K562 (cell line): ENCODE results near the gene ZNF652. TPM values are rescaled to one million over a fixed set of nuclear protein-coding genes. Genes with fewer than 3 reads are reported as not detected.
A peak's percentile ranks its signal among the peaks of the same experiment; 100 is the strongest.
"Not testable (repeated sequence)": the region's sequence is repeated elsewhere in the genome, so short reads cannot be mapped to it uniquely, and the experiment has no call there.

Experiments used
- ATAC-seq: fragments of 200-7000 bp; cut with Tn5 transposase; 3 replicates; pipeline ENCODE4 v1.9.1; 2020; ENCODE audit warnings: moderate library complexity
- BruUV-seq: library from RNA; stranded (reverse); fragments of 400-500 nt; replicated peaks from 2 replicates; lab custom pipeline; 2021; lab: Mats Ljungman, UMichigan
- CTCF ChIA-PET: fragments of 300-600 bp; formaldehyde crosslinking; extraction: SDS; loops from one replicate; lab custom pipeline; 2021; ENCODE audit warnings: low intra/inter-chr PET ratio; lab: Yijun Ruan, JAX
- POLR2A ChIA-PET: fragments of 300-600, 350-650 bp; sonication (Branson Sonifier 250); formaldehyde crosslinking; extraction: SDS; loops from one replicate; lab custom pipeline; 2021; ENCODE audit warnings: antibody characterized with exemption, inconsistent platforms; lab: Yijun Ruan, JAX
- DNase-seq, 4 experiments: peaks; one replicate each; pipeline versions ENCODE4 v3.0.0 to v3.0.0-alpha.2; 2011 to 2018; ENCODE audit warnings: low spot score in 3 of 4, mixed read lengths in 3 of 4; ENCODE audit errors: extremely low read depth in 1 of 4
- FAIRE-seq: peaks from 2 replicates; lab custom pipeline; 2011; peaks lifted over from hg19 to GRCh38; lab: Jason Lieb, UNC
- H2AFZ ChIP-seq: 2 replicates; pipeline ENCODE4 v1.6.0; 2011; ENCODE audit warnings: low read depth, low read length, control low read depth, inconsistent platforms
- H3K27ac ChIP-seq: fragments of 200-600 bp; 3 replicates; pipeline ENCODE4 v1.8.0; 2011; ENCODE audit warnings: low read depth, mild to moderate bottlenecking, control low read depth, inconsistent platforms, low read length, moderate library complexity, mixed read lengths; ENCODE audit errors: extremely low read depth
- H3K27me3 ChIP-seq, 2 experiments: fragments of 300-600 bp in 1 of 2; 2 replicates in 1 of 2; 3 replicates in 1 of 2; pipeline versions ENCODE4 v1.6.0 to v1.8.0; 2011; ENCODE audit warnings: inconsistent platforms in 2 of 2, low read length in 2 of 2, mild to moderate bottlenecking in 1 of 2, mixed read lengths in 1 of 2, moderate library complexity in 1 of 2; ENCODE audit not compliant: control insufficient read depth in 2 of 2, insufficient read depth in 2 of 2
- H3K36me3 ChIP-seq: fragments of 300-600 bp; 3 replicates; pipeline ENCODE4 v1.8.0; 2011; ENCODE audit warnings: mild to moderate bottlenecking, low read length, inconsistent platforms; ENCODE audit not compliant: control insufficient read depth, insufficient read depth
- H3K4me1 ChIP-seq, 2 experiments: fragments of 200-600 bp in 1 of 2; replicated peaks in 1 of 2; 2 replicates in 1 of 2; 3 replicates in 1 of 2; pipeline versions ENCODE4 v1.5.1 to v1.8.0; 2011; ENCODE audit warnings: inconsistent platforms in 2 of 2, low read length in 2 of 2, mild to moderate bottlenecking in 1 of 2, mixed read lengths in 1 of 2, moderate library complexity in 1 of 2; ENCODE audit not compliant: control insufficient read depth in 2 of 2, insufficient read depth in 2 of 2
- H3K4me2 ChIP-seq: 2 replicates; pipeline ENCODE4 v1.6.1; 2011; ENCODE audit warnings: low read length, control low read depth, inconsistent platforms, mixed read lengths; ENCODE audit not compliant: insufficient read depth
- H3K4me3 ChIP-seq: fragments of 200-600 bp; sonication (generic), shearing (Covaris generic); 2 replicates; pipeline ENCODE4 v1.5.1; 2016; ENCODE audit warnings: control low read depth, inconsistent platforms
- H3K79me2 ChIP-seq: fragments of 200-600 bp; 3 replicates; pipeline ENCODE4 v1.8.0; 2011; ENCODE audit warnings: low read length, inconsistent platforms; ENCODE audit not compliant: control insufficient read depth, insufficient read depth
- H3K9ac ChIP-seq, 2 experiments: 2 replicates each; pipeline versions ENCODE4 v1.6.0 to v1.6.1; 2011; ENCODE audit warnings: low read depth in 2 of 2, low read length in 2 of 2, control low read depth in 1 of 2, inconsistent platforms in 1 of 2, mild to moderate bottlenecking in 1 of 2, mixed read lengths in 1 of 2; ENCODE audit not compliant: insufficient read depth in 1 of 2
- H3K9me1 ChIP-seq: one replicate; pipeline ENCODE4 v1.6.0; 2011; ENCODE audit warnings: inconsistent platforms, mild to moderate bottlenecking, low read length, moderate library complexity; ENCODE audit not compliant: control insufficient read depth, insufficient read depth
- H3K9me3 ChIP-seq: replicated peaks from 2 replicates; pipeline ENCODE4 v1.5.1; 2011; ENCODE audit warnings: low read depth, low read length, inconsistent platforms; ENCODE audit not compliant: control insufficient read depth, insufficient read depth
- H4K20me1 ChIP-seq: replicated peaks from 2 replicates; pipeline ENCODE4 v1.6.1; 2011; ENCODE audit warnings: low read length, inconsistent platforms, mixed read lengths; ENCODE audit not compliant: control insufficient read depth, insufficient read depth
- CAMTA2 ChIP-seq: fragments of 250-450 bp; sonication (Bioruptor Pico); conservative IDR thresholded peaks from 2 replicates; pipeline ENCODE4 v1.5.1; 2022
- CBFA2T3 ChIP-seq: fragments of 450-650 bp; IDR thresholded peaks from 2 replicates; pipeline ENCODE4 v1.6.1; 2017
- CTCF ChIP-seq, 3 experiments: IDR thresholded peaks in 2 of 3; conservative IDR thresholded peaks in 1 of 3; 2 replicates each; pipeline ENCODE4 v1.5.1; 2011 to 2012; ENCODE audit warnings: low read length in 3 of 3, mild to moderate bottlenecking in 3 of 3, control low read depth in 2 of 3, improper control_type of control experiment in 1 of 3, inconsistent platforms in 1 of 3, low read depth in 1 of 3, mixed read lengths in 1 of 3, moderate library complexity in 1 of 3; ENCODE audit not compliant: insufficient read depth in 2 of 3
- E2F8 ChIP-seq: fragments of 450-650 bp; IDR thresholded peaks from 2 replicates; pipeline ENCODE4 v1.7.1; 2018; ENCODE audit warnings: mild to moderate bottlenecking, low read depth; ENCODE audit not compliant: partially characterized antibody
- EP400 ChIP-seq: fragments of 450-650 bp; IDR thresholded peaks from 2 replicates; pipeline ENCODE4 v1.6.1; 2017; ENCODE audit warnings: antibody characterized with exemption, mild to moderate bottlenecking, moderate library complexity
- MBD2 ChIP-seq: sonication (generic); IDR thresholded peaks from 2 replicates; pipeline ENCODE4 v1.6.1; 2016; ENCODE audit warnings: low read depth, borderline replicate concordance
- NCOA4 ChIP-seq: fragments of 450-650 bp; IDR thresholded peaks from 2 replicates; pipeline ENCODE4 v1.6.1; 2018; ENCODE audit warnings: mild to moderate bottlenecking; ENCODE audit not compliant: partially characterized antibody
- NFE2 ChIP-seq: IDR thresholded peaks from 2 replicates; pipeline ENCODE4 v1.6.1; 2014; ENCODE audit warnings: antibody characterized with exemption, low read depth
- ZNF232 ChIP-seq: sonication (generic); formaldehyde crosslinking; IDR thresholded peaks from 2 replicates; pipeline ENCODE4 v1.8.0; 2022; ENCODE audit warnings: mild to moderate bottlenecking, missing genetic modification reagents
- WGBS: fragments of 100-300 bp; shearing (Covaris generic); methylation state at CpG from one replicate; pipeline ENCODE4 v1.1.6; 2016; ENCODE audit warnings: low coverage, mixed read lengths; ENCODE audit not compliant: insufficient coverage; ENCODE audit errors: missing lambda C conversion rate; 5-methylcytosine and 5-hydroxymethylcytosine counted together
- in situ Hi-C: fragments of 300-500 bp; cut with MboI; formaldehyde crosslinking; loops from 4 replicates; pipeline ENCODE4 v1.15.0; 2018; ENCODE audit warnings: inconsistent platforms, mixed read lengths
- intact Hi-C: fragments of 100-400 bp; cut with micrococcal nuclease; formaldehyde crosslinking; loops from 2 replicates; pipeline ENCODE4 v1.14.2; 2022
- polyA plus RNA-seq, 8 experiments: library from polyadenylated mRNA; depleted of rRNA in 4 of 8; stranded (reverse) in 5 of 8; unstranded in 3 of 8; fragments of >200 nt; fragmentation: Nextera tagmentation in 2 of 8; fragmentation: Illumina TruSeq in 1 of 8; extraction: Ambion mirVana in 2 of 8; extraction: Trizol in 1 of 8; gene quantifications; 2 replicates each; pipeline versions ENCODE4 v1.2.1 to v1.2.3, GENCODE V29; 2011 to 2014; ENCODE audit warnings: inconsistent platforms in 1 of 8, missing spikeins in 1 of 8
- total RNA-seq, 7 experiments: library from RNA; depleted of rRNA in 6 of 7; stranded (reverse); fragments of >200 nt in 6 of 7; fragmentation: Illumina TruSeq in 2 of 7; extraction: Trizol in 2 of 7; gene quantifications; 2 replicates each; pipeline versions ENCODE4 v1.2.1 to v1.2.3, GENCODE V29; 2011 to 2021; ENCODE audit warnings: low replicate concordance in 1 of 7

The ZNF652 gene
- total and polyA plus RNA-seq, 9 of the 15 experiments (the other 6 are each of a cell fraction or from before 2014, with no cell fraction given): 5.1 to 15.5 (median 7.8) TPM

- H2AFZ ChIP-seq: peak overlapping the region; percentile 18; the same call in 1 of the 2 replicates
- DNase-seq, H3K4me2 ChIP-seq, intact Hi-C loops, CTCF ChIA-PET, H3K27ac ChIP-seq, ATAC-seq, BruUV-seq, H3K4me3 ChIP-seq, H3K9ac ChIP-seq, in situ Hi-C loops, H3K36me3 ChIP-seq, H3K27me3 ChIP-seq, H3K9me3 ChIP-seq, FAIRE-seq: not testable (repeated sequence)
- POLR2A ChIA-PET: interaction anchor here (1.2 kb wide), 1 partner anchor 8 kb away, joined by 4 read pairs; no protein-coding TSS in a partner anchor
- 41% methylated on average over 10 of the region's 10 CpGs for WGBS
- peak; percentile 20; the same call in 1 of the 2 replicates for TF ChIP-seq CBFA2T3
- TF ChIP-seq, all 486 proteins: peak for 1; not testable (repeated sequence) for 485
- peaks cover 15% of the 10 kb centered on the region for H3K79me2 ChIP-seq
- H3K4me1 ChIP-seq: peaks cover 15 to 23% of the 10 kb centered on the region in 2 experiments; a peak in 4 of 5 replicates
- H3K9me1 ChIP-seq, H4K20me1 ChIP-seq: not testable (repeated sequence)
Observed at GRCh38 chr17:49365126-49365525, 3.1 kb upstream of the ZNF652 start.

- H3K27me3 ChIP-seq: no peaks in the 10 kb centered on the region
- no TSS peak for BruUV-seq
- peaks cover 15 to 30% of the 10 kb centered on the region in 2 experiments; a peak in 4 of 5 replicates for H3K4me1 ChIP-seq
- H4K20me1 ChIP-seq: no peaks in the 10 kb centered on the region; the same call in 1 of the 2 replicates
- peaks cover 25% of the 10 kb centered on the region for H3K79me2 ChIP-seq
- no peaks in the 10 kb centered on the region for H3K36me3 ChIP-seq
- no peak overlapping the region for H3K9ac ChIP-seq
- 69% methylated on average over 2 of the region's 2 CpGs for WGBS
- no peaks in the 10 kb centered on the region for H3K9me3 ChIP-seq
- no peak overlapping the region for H3K27ac ChIP-seq
- ChIA-PET POLR2A (no interaction called here), CTCF (no interaction called here)
- no peak for FAIRE-seq
- H3K9me1 ChIP-seq: no peaks in the 10 kb centered on the region
- peak overlapping the region; percentile 64; the same call in 1 of the 2 replicates for H2AFZ ChIP-seq
- no peak overlapping the region for H3K4me2 ChIP-seq
- H3K4me3 ChIP-seq: no peak overlapping the region
- intact Hi-C loops: no loop called here
- in situ Hi-C loops: no loop called here
- no peak for ATAC-seq
- no peak for DNase-seq
- TF ChIP-seq NFE2 (0 out of 2 replicates have a peak, but pooled peaks have one; percentile 21), CAMTA2 (CRISPR knock-in tag) (no peak), EP400 (no peak), ZNF232 (no peak), E2F8 (no peak), NCOA4 (no peak), MBD2 (no peak), CTCF (IDR thresholded peaks at IDR 0.05 in 2 of 3, conservative IDR thresholded peaks at IDR 0.05 in 1 of 3; ENCODE audit: insufficient read depth in 2 of 3, low read depth in 1 of 3, low read length in 3 of 3) (0 out of 6 replicates have a peak, but pooled peaks of 1 of the 3 experiments have one; percentile 9)
Observed at GRCh38 chr17:49364119-49364518, 2.1 kb upstream of the ZNF652 start.
